HEK293 (cell line): ENCODE data around the gene NEDD1.
A peak's percentile ranks its signal among the peaks of the same experiment; 100 is the strongest.

Experiments used
- CTCF ChIA-PET: fragments of 350-600 bp; formaldehyde crosslinking; extraction: SDS; loops from one replicate; lab custom pipeline; 2021; ENCODE audit warnings: antibody characterized with exemption; lab: Yijun Ruan, JAX
- POLR2A ChIA-PET: fragments of 300-600 bp; formaldehyde crosslinking; extraction: SDS; loops from one replicate; lab custom pipeline; 2020; ENCODE audit warnings: antibody characterized with exemption, inconsistent platforms; lab: Yijun Ruan, JAX
- H3K27ac ChIP-seq: fragments of 200-500 bp; sonication (Bioruptor generic); 2 replicates; pipeline ENCODE4 v1.5.1; 2014; ENCODE audit warnings: low read depth, low read length, control low read depth, inconsistent platforms; ENCODE audit errors: extremely low read depth
- H3K36me3 ChIP-seq, 2 experiments: fragments of 200-500 bp in 1 of 2; sonication (Bioruptor generic) in 1 of 2; 1 replicate in 1 of 2; 2 replicates in 1 of 2; pipeline ENCODE4 v1.5.1; 2014 to 2017; ENCODE audit warnings: inconsistent platforms in 2 of 2, low read length in 2 of 2; ENCODE audit not compliant: control insufficient read depth in 2 of 2, insufficient read depth in 1 of 2
- H3K4me1 ChIP-seq: fragments of 200-500 bp; sonication (Bioruptor generic); 2 replicates; pipeline ENCODE4 v1.5.1; 2014; ENCODE audit warnings: mild to moderate bottlenecking, low read length, inconsistent platforms; ENCODE audit not compliant: control insufficient read depth, insufficient read depth
- H3K4me3 ChIP-seq: 2 replicates; pipeline ENCODE4 v1.5.1; 2011; ENCODE audit warnings: low read depth, mild to moderate bottlenecking, control low read depth, low read length, moderate library complexity
- H3K9me3 ChIP-seq: fragments of 200-500 bp; sonication (Bioruptor generic); 2 replicates; pipeline ENCODE4 v1.5.1; 2014; ENCODE audit warnings: low read depth, low read length, inconsistent platforms; ENCODE audit not compliant: control insufficient read depth, insufficient read depth
- CTCF ChIP-seq: fragments of 450-650 bp; formaldehyde crosslinking; IDR thresholded peaks from 2 replicates; pipeline ENCODE4 v1.5.1; 2016; ENCODE audit warnings: missing biosample characterization, missing genetic modification characterization
- GLI4 ChIP-seq: fragments of 450-650 bp; formaldehyde crosslinking; IDR thresholded peaks from 2 replicates; pipeline ENCODE4 v1.5.1; 2016; ENCODE audit warnings: missing biosample characterization, missing genetic modification characterization
- INSM2 ChIP-seq: fragments of 450-650 bp; formaldehyde crosslinking; IDR thresholded peaks from 2 replicates; pipeline ENCODE4 v1.5.1; 2016; ENCODE audit warnings: missing biosample characterization, missing genetic modification characterization
- KLF16 ChIP-seq: fragments of 450-650 bp; formaldehyde crosslinking; IDR thresholded peaks from 2 replicates; pipeline ENCODE4 v1.5.1; 2017; ENCODE audit warnings: missing biosample characterization, missing genetic modification characterization
- KLF8 ChIP-seq: fragments of 450-650 bp; formaldehyde crosslinking; IDR thresholded peaks from 2 replicates; pipeline ENCODE4 v1.5.1; 2016; ENCODE audit warnings: missing biosample characterization, missing genetic modification characterization
- MZF1 ChIP-seq: fragments of 450-650 bp; formaldehyde crosslinking; IDR thresholded peaks from 2 replicates; pipeline ENCODE4 v1.5.1; 2017; ENCODE audit warnings: missing biosample characterization, missing genetic modification characterization, borderline replicate concordance
- SCRT1 ChIP-seq: fragments of 450-650 bp; formaldehyde crosslinking; IDR thresholded peaks from 2 replicates; pipeline ENCODE4 v1.5.1; 2016; ENCODE audit warnings: missing biosample characterization, missing genetic modification characterization, borderline replicate concordance
- ZBTB20 ChIP-seq: fragments of 450-650 bp; formaldehyde crosslinking; IDR thresholded peaks from 2 replicates; pipeline ENCODE4 v1.5.1; 2016; ENCODE audit warnings: missing biosample characterization, missing genetic modification characterization
- ZBTB26 ChIP-seq: fragments of 450-650 bp; formaldehyde crosslinking; optimal IDR thresholded peaks from 2 replicates; pipeline ENCODE3; 2016; ENCODE audit warnings: missing biosample characterization, mild to moderate bottlenecking, missing genetic modification characterization
- ZFP37 ChIP-seq: fragments of 450-650 bp; formaldehyde crosslinking; IDR thresholded peaks from 2 replicates; pipeline ENCODE4 v1.5.1; 2016; ENCODE audit warnings: missing biosample characterization, missing genetic modification characterization
- ZNF169 ChIP-seq: fragments of 450-650 bp; formaldehyde crosslinking; IDR thresholded peaks from 2 replicates; pipeline ENCODE4 v1.5.1; 2016; ENCODE audit warnings: missing biosample characterization, missing genetic modification characterization
- ZNF174 ChIP-seq: fragments of 450-650 bp; formaldehyde crosslinking; IDR thresholded peaks from 2 replicates; pipeline ENCODE4 v1.5.0; 2017; ENCODE audit warnings: missing biosample characterization, mild to moderate bottlenecking, missing genetic modification characterization
- ZNF202 ChIP-seq: fragments of 450-650 bp; formaldehyde crosslinking; IDR thresholded peaks from 2 replicates; pipeline ENCODE4 v1.5.1; 2016; ENCODE audit warnings: missing biosample characterization, missing genetic modification characterization, borderline replicate concordance
- ZNF280D ChIP-seq: fragments of 450-650 bp; formaldehyde crosslinking; IDR thresholded peaks from 2 replicates; pipeline ENCODE4 v1.5.1; 2016; ENCODE audit warnings: missing biosample characterization, missing genetic modification characterization
- ZNF341 ChIP-seq: fragments of 450-650 bp; formaldehyde crosslinking; IDR thresholded peaks from 2 replicates; pipeline ENCODE4; 2016; ENCODE audit warnings: low read depth, missing biosample characterization, missing genetic modification characterization
- ZNF362 ChIP-seq: fragments of 450-650 bp; formaldehyde crosslinking; IDR thresholded peaks from 2 replicates; pipeline ENCODE4 v1.5.1; 2016; ENCODE audit warnings: missing biosample characterization, missing genetic modification characterization
- ZNF544 ChIP-seq: fragments of 450-650 bp; formaldehyde crosslinking; IDR thresholded peaks from 2 replicates; pipeline ENCODE4 v1.5.0; 2017; ENCODE audit warnings: missing biosample characterization, missing genetic modification characterization
- ZNF600 ChIP-seq: fragments of 450-650 bp; formaldehyde crosslinking; IDR thresholded peaks from 2 replicates; pipeline ENCODE4 v1.5.1; 2016; ENCODE audit warnings: missing biosample characterization, missing genetic modification characterization
- ZNF768 ChIP-seq: fragments of 450-650 bp; formaldehyde crosslinking; IDR thresholded peaks from 2 replicates; pipeline ENCODE4 v1.5.1; 2018; ENCODE audit warnings: missing biosample characterization, mild to moderate bottlenecking, missing genetic modification characterization
- ZNF776 ChIP-seq: fragments of 450-650 bp; formaldehyde crosslinking; IDR thresholded peaks from 2 replicates; pipeline ENCODE4 v1.5.0; 2017; ENCODE audit warnings: missing biosample characterization, missing genetic modification characterization, borderline replicate concordance
- ZNF777 ChIP-seq: fragments of 450-650 bp; formaldehyde crosslinking; IDR thresholded peaks from 2 replicates; pipeline ENCODE4 v1.5.1; 2017; ENCODE audit warnings: missing biosample characterization, missing genetic modification characterization, borderline replicate concordance
- ZNF791 ChIP-seq: fragments of 450-650 bp; formaldehyde crosslinking; IDR thresholded peaks from 2 replicates; pipeline ENCODE4 v1.5.1; 2016; ENCODE audit warnings: missing biosample characterization, missing genetic modification characterization
- ZNF843 ChIP-seq: fragments of 450-650 bp; formaldehyde crosslinking; IDR thresholded peaks from 2 replicates; pipeline ENCODE4 v1.5.1; 2016; ENCODE audit warnings: missing biosample characterization, missing genetic modification characterization
- ZSCAN30 ChIP-seq: fragments of 450-650 bp; IDR thresholded peaks from 2 replicates; pipeline ENCODE4 v1.5.1; 2018; ENCODE audit warnings: missing biosample characterization, mild to moderate bottlenecking, missing genetic modification characterization, moderate library complexity

Gene NEDD1

GRCh38 chr12:96981911-96982310 lies 74.9 kb downstream of the NEDD1 start (continued):
- no peak for TF ChIP-seq GLI4 (tag by site-specific recombination)
- no peak for TF ChIP-seq ZNF169 (tag by site-specific recombination)

GRCh38 chr12:96982671-96983070 lies 75.6 kb downstream of the NEDD1 start:
- Histone ChIP-seq H3K9me3 (no peaks in the 10 kb centered on the region), H3K36me3 (no peaks in the 10 kb centered on the region)
- POLR2A ChIA-PET: interaction anchor here (0.9 kb wide), 1 partner anchor 28 kb away, joined by 3 read pairs; no protein-coding TSS in a partner anchor
- TF ChIP-seq ZNF768 (no peak), ZNF341 (no peak), ZNF174 (tag by site-specific recombination) (no peak), ZNF777 (no peak), ZNF280D (no peak), ZNF600 (tag by site-specific recombination) (no peak), ZNF544 (tag by site-specific recombination) (no peak), ZNF362 (tag by site-specific recombination) (no peak), ZNF202 (tag by site-specific recombination) (no peak), ZNF776 (tag by site-specific recombination) (no peak), KLF8 (no peak), INSM2 (tag by site-specific recombination) (no peak), MZF1 (tag by site-specific recombination) (no peak)
- TF ChIP-seq, all 188 proteins: peak for 0
- Histone ChIP-seq H3K4me3 (no peak overlapping the region), H3K4me1 (no peaks in the 10 kb centered on the region), H3K27ac (no peak overlapping the region)
- CTCF ChIA-PET: no interaction called here

- Histone ChIP-seq H3K4me1 (no peaks in the 10 kb centered on the region), H3K36me3 (no peaks in the 10 kb centered on the region), H3K4me3 (no peak overlapping the region), H3K9me3 (no peaks in the 10 kb centered on the region), H3K27ac (no peak overlapping the region)
- POLR2A ChIA-PET: no interaction called here
- CTCF ChIA-PET: interaction anchor here (0.6 to 1.9 kb wide), 17 partner anchors 11 to 1169 kb away, joined by 3 to 8 read pairs (median 3); no protein-coding TSS in a partner anchor
- TF ChIP-seq ZSCAN30 (0 out of 2 replicates have a peak, but pooled peaks have one; percentile 40), KLF16 (tag by site-specific recombination) (no peak), ZFP37 (tag by site-specific recombination) (no peak), ZNF843 (tag by site-specific recombination) (no peak), CTCF (tag by site-specific recombination) (0 out of 2 replicates have a peak, but pooled peaks have one; percentile 26), ZNF791 (no peak), SCRT1 (tag by site-specific recombination) (no peak), ZBTB26 (tag by site-specific recombination) (peak; percentile 30), ZBTB20 (tag by site-specific recombination) (no peak), KLF8 (no peak)
Measured at GRCh38 chr12:96985515-96986362, 78.7 kb downstream of the NEDD1 start.
